ENCODE data around the gene FAT1.

GRCh38 chr4:186701273-186701672, 22.4 kb downstream of the FAT1 start:
- TF ChIP-seq, protein P1, sequence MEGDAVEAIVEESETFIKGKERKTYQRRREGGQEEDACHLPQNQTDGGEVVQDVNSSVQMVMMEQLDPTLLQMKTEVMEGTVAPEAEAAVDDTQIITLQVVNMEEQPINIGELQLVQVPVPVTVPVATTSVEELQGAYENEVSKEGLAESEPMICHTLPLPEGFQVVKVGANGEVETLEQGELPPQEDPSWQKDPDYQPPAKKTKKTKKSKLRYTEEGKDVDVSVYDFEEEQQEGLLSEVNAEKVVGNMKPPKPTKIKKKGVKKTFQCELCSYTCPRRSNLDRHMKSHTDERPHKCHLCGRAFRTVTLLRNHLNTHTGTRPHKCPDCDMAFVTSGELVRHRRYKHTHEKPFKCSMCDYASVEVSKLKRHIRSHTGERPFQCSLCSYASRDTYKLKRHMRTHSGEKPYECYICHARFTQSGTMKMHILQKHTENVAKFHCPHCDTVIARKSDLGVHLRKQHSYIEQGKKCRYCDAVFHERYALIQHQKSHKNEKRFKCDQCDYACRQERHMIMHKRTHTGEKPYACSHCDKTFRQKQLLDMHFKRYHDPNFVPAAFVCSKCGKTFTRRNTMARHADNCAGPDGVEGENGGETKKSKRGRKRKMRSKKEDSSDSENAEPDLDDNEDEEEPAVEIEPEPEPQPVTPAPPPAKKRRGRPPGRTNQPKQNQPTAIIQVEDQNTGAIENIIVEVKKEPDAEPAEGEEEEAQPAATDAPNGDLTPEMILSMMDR (IDR thresholded peaks at IDR 0.05; ENCODE audit: low read length) = no peak
- TF ChIP-seq EZH2 (optimal IDR thresholded peaks at IDR 0.05; ENCODE audit: low read depth, low read length) (no peak), EZH2phosphoT487 (IDR thresholded peaks at IDR 0.05; ENCODE audit: low read length) (no peak)
